HL-60 (cell line): ENCODE measurements around the gene PARP1.

Source experiments
- CTCF ChIP-seq: IDR thresholded peaks from one replicate; pipeline ENCODE4 v1.5.1; 2011; ENCODE audit warnings: low read length, control low read depth, inconsistent platforms; ENCODE audit not compliant: insufficient read depth
- GABPA ChIP-seq: IDR thresholded peaks from 2 replicates; pipeline ENCODE4 v1.6.1; 2012; ENCODE audit warnings: low read depth
- POLR2AphosphoS5 ChIP-seq: IDR thresholded peaks from 2 replicates; pipeline ENCODE4 v1.6.1; 2012; ENCODE audit warnings: low read depth
- REST ChIP-seq: IDR thresholded peaks from 2 replicates; pipeline ENCODE4 v1.6.1; 2012; ENCODE audit warnings: low read depth; ENCODE audit not compliant: insufficient replicate concordance
- SPI1 ChIP-seq: IDR thresholded peaks from 2 replicates; pipeline ENCODE4 v1.6.1; 2012; ENCODE audit warnings: low read depth, mild to moderate bottlenecking, borderline replicate concordance

DNA sequence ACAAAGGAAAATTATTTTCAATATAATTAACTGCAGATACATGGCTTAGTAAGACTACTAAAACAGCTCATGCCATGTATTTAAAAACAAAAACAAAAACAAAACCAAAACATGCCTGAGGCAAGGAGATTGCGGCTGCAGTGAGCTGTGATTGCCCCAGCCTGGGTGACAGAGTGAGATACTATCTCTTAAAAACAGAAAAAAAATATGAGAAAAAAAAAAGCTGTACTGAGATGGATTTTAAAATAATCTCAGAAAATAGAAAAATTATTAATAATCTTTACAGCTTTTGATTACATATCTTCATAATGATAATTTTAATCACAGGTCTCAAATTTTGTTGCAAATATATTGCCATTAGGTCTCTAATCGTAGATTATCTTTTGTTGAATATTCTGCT, 74.9 kb downstream of the PARP1 start:
- TF ChIP-seq CTCF (no peak), POLR2AphosphoS5 (no peak), GABPA (no peak), SPI1 (no peak), REST (no peak)
